ENCODE results near the gene CDKN1C. TPM values are rescaled to one million over a fixed set of nuclear protein-coding genes. Genes with fewer than 3 reads are reported as not detected.

CDKN1C gene
- total and polyA plus RNA-seq, 2 donors (not counting 1 experiment from before 2014, with no cell fraction given) = 8.6 to 31.5 TPM

- Histone ChIP-seq H3K4me3 (replicated peaks in 1 of 4; ENCODE audit: control extremely low read depth in 1 of 4, insufficient read depth in 1 of 4, low read depth in 3 of 4, low read length in 4 of 4) (no peak overlapping the region), H3K4me1 (ENCODE audit: control insufficient read depth, extremely low read depth, insufficient read depth, low read length) (no peaks in the 10 kb centered on the region), H3K9me3 (ENCODE audit: control insufficient read depth, insufficient read depth, low read depth, low read length) (no peaks in the 10 kb centered on the region), H3K36me3 (ENCODE audit: control insufficient read depth, insufficient read depth, low read length) (no peaks in the 10 kb centered on the region), H4K20me1 (ENCODE audit: control insufficient read depth, extremely low read depth, insufficient read depth, low read length) (no peaks in the 10 kb centered on the region), H2AFZ (ENCODE audit: low read length) (no peak overlapping the region), H3K27me3 (ENCODE audit: control insufficient read depth, insufficient read depth, low read length) (no peaks in the 10 kb centered on the region), H3K79me2 (ENCODE audit: control insufficient read depth, insufficient read depth, low read length) (no peaks in the 10 kb centered on the region), H3K9ac (ENCODE audit: insufficient read depth, low read length) (no peak overlapping the region), H3K27ac (ENCODE audit: insufficient read depth, low read length) (no peak overlapping the region), H3K4me2 (ENCODE audit: extremely low read depth, insufficient read depth, low read length) (no peak overlapping the region)
- DNase-seq (ENCODE audit: low read depth in 2 of 2) = no peak
- TF ChIP-seq EZH2 (IDR thresholded peaks at IDR 0.05; ENCODE audit: low read length, missing control alignments) (no peak), CTCF (conservative IDR thresholded peaks at IDR 0.05 in 1 of 2, IDR thresholded peaks at IDR 0.05 in 1 of 2; ENCODE audit: low read depth in 1 of 2, low read length in 2 of 2) (no peak)
These were observed 35.4 kb downstream of the CDKN1C start for GRCh38 chr11:2849994-2850770.

GRCh38 chr11:2848497-2848896 is 37.1 kb downstream of the CDKN1C start:
- Histone ChIP-seq H3K4me3 (replicated peaks in 1 of 4; ENCODE audit: control extremely low read depth in 1 of 4, insufficient read depth in 1 of 4, low read depth in 3 of 4, low read length in 4 of 4) (no peak overlapping the region), H3K79me2 (ENCODE audit: control insufficient read depth, insufficient read depth, low read length) (no peaks in the 10 kb centered on the region), H3K27me3 (ENCODE audit: control insufficient read depth, insufficient read depth, low read length) (no peaks in the 10 kb centered on the region), H3K9ac (ENCODE audit: insufficient read depth, low read length) (no peak overlapping the region), H3K4me2 (ENCODE audit: extremely low read depth, insufficient read depth, low read length) (no peak overlapping the region), H3K27ac (ENCODE audit: insufficient read depth, low read length) (no peak overlapping the region), H3K9me3 (ENCODE audit: control insufficient read depth, insufficient read depth, low read depth, low read length) (no peaks in the 10 kb centered on the region), H3K4me1 (ENCODE audit: control insufficient read depth, extremely low read depth, insufficient read depth, low read length) (no peaks in the 10 kb centered on the region), H4K20me1 (ENCODE audit: control insufficient read depth, extremely low read depth, insufficient read depth, low read length) (no peaks in the 10 kb centered on the region), H2AFZ (ENCODE audit: low read length) (no peak overlapping the region), H3K36me3 (ENCODE audit: control insufficient read depth, insufficient read depth, low read length) (no peaks in the 10 kb centered on the region)
- DNase-seq (ENCODE audit: low read depth in 2 of 2) = no peak
- TF ChIP-seq EZH2 (IDR thresholded peaks at IDR 0.05; ENCODE audit: low read length, missing control alignments) (no peak), CTCF (conservative IDR thresholded peaks at IDR 0.05 in 1 of 2, IDR thresholded peaks at IDR 0.05 in 1 of 2; ENCODE audit: low read depth in 1 of 2, low read length in 2 of 2) (no peak)

GRCh38 chr11:2847561-2847960 is 38.0 kb downstream of the CDKN1C start:
- Histone ChIP-seq H2AFZ (ENCODE audit: low read length) (no peak overlapping the region), H3K79me2 (ENCODE audit: control insufficient read depth, insufficient read depth, low read length) (no peaks in the 10 kb centered on the region), H3K9me3 (ENCODE audit: control insufficient read depth, insufficient read depth, low read depth, low read length) (no peaks in the 10 kb centered on the region), H3K4me3 (replicated peaks in 1 of 4; ENCODE audit: control extremely low read depth in 1 of 4, insufficient read depth in 1 of 4, low read depth in 3 of 4, low read length in 4 of 4) (no peak overlapping the region), H3K4me2 (ENCODE audit: extremely low read depth, insufficient read depth, low read length) (no peak overlapping the region), H3K36me3 (ENCODE audit: control insufficient read depth, insufficient read depth, low read length) (no peaks in the 10 kb centered on the region), H3K9ac (ENCODE audit: insufficient read depth, low read length) (no peak overlapping the region), H3K4me1 (ENCODE audit: control insufficient read depth, extremely low read depth, insufficient read depth, low read length) (no peaks in the 10 kb centered on the region), H4K20me1 (ENCODE audit: control insufficient read depth, extremely low read depth, insufficient read depth, low read length) (no peaks in the 10 kb centered on the region), H3K27ac (ENCODE audit: insufficient read depth, low read length) (no peak overlapping the region), H3K27me3 (ENCODE audit: control insufficient read depth, insufficient read depth, low read length) (no peaks in the 10 kb centered on the region)
- TF ChIP-seq EZH2 (IDR thresholded peaks at IDR 0.05; ENCODE audit: low read length, missing control alignments) = no peak
- no peak for TF ChIP-seq CTCF (conservative IDR thresholded peaks at IDR 0.05 in 1 of 2, IDR thresholded peaks at IDR 0.05 in 1 of 2; ENCODE audit: low read depth in 1 of 2, low read length in 2 of 2)
- DNase-seq (ENCODE audit: low read depth in 2 of 2) = no peak

Data from fibroblast of lung (primary cell).